ENCODE data around the gene SURF2. TPM values are rescaled to one million over a fixed set of nuclear protein-coding genes. Genes with fewer than 3 reads are reported as not detected.

The SURF2 gene
- total and polyA plus RNA-seq, 9 of the 15 experiments (the other 6 are each of a cell fraction or from before 2014, with no cell fraction given): 5.5 to 82.5 (median 21.3) TPM

- 0 out of 4 replicates have a peak, but pooled peaks of 1 of the 2 experiments have one; percentile 34 for TF ChIP-seq MNT (conservative IDR thresholded peaks at IDR 0.05)
- TF ChIP-seq NCOR1 (IDR thresholded peaks at IDR 0.05): 0 out of 2 replicates have a peak, but pooled peaks have one; percentile 6
- peak; percentile 68 to 73 (median 73) for TF ChIP-seq CTCF (IDR thresholded peaks at IDR 0.05 in 2 of 3, conservative IDR thresholded peaks at IDR 0.05 in 1 of 3; ENCODE audit: insufficient read depth in 2 of 3, low read depth in 1 of 3, low read length in 3 of 3)
- TF ChIP-seq MTA3 (IDR thresholded peaks at IDR 0.05; ENCODE audit: borderline replicate concordance): 0 out of 2 replicates have a peak, but pooled peaks have one; percentile 42
- TF ChIP-seq TFAP4 (CRISPR knock-in tag; IDR thresholded peaks at IDR 0.05; ENCODE audit: borderline replicate concordance): peak; percentile 48
- 0 out of 2 replicates have a peak, but pooled peaks have one; percentile 54 for TF ChIP-seq ATF7 (IDR thresholded peaks at IDR 0.05)
- peak; percentile 41 for TF ChIP-seq POLR2B (IDR thresholded peaks at IDR 0.05; ENCODE audit: low read depth, partially characterized antibody)
Observed at GRCh38 chr9:133329306-133330156, 26.8 kb upstream of the SURF2 start (continued).
